ENCODE results near the gene ZNF48. TPM values are rescaled to one million over a fixed set of nuclear protein-coding genes. Genes with fewer than 3 reads are reported as not detected.

ZNF48 gene
- polyA plus RNA-seq, 1 donor from 2014 or later: 42.3 TPM

DNA sequence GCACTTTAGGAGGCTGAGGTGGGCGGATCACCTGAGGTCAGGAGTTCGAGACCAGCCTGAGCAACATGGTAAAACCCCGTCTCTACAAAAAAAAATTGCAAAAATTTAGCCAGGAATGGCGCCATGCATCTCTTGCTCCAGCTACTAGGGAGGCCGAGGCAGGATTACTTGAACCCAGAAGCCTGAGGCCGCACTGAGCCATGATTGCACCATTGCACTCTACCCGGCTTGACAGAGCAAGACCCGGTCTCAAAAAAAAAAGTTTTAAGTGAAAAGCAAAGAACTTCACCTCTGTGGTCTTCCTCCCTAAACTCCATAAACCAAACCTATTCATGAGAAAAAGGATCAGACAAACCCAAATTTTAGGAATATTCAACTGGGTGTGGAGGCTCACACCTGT lies 47.1 kb upstream of the ZNF48 start:
- Histone ChIP-seq H3K9me2 (ENCODE audit: insufficient read depth, low read length) (no peaks in the 10 kb centered on the region), H3K79me2 (replicated peaks; ENCODE audit: insufficient read depth, low read length) (peaks cover under 1% of the 10 kb centered on the region), H3F3A (ENCODE audit: insufficient read depth, low read length, poor library complexity, severe bottlenecking) (no peaks in the 10 kb centered on the region), H2AFZ (ENCODE audit: low read depth, low read length) (no peak overlapping the region), H3K9ac (ENCODE audit: low read length) (no peak overlapping the region), H3K4me2 (ENCODE audit: low read length) (no peak overlapping the region), H3K27me3 (ENCODE audit: insufficient read depth, low read depth, low read length) (no peaks in the 10 kb centered on the region), H3K27ac (ENCODE audit: low read length) (no peak overlapping the region), H4K20me1 (ENCODE audit: insufficient read depth) (no peaks in the 10 kb centered on the region), H3K4me3 (ENCODE audit: low read length) (no peak overlapping the region), H3K36me3 (ENCODE audit: insufficient read depth, low read length) (no peaks in the 10 kb centered on the region), H3K9me3 (ENCODE audit: low read length) (no peaks in the 10 kb centered on the region)
- TF ChIP-seq MXI1 (conservative IDR thresholded peaks at IDR 0.05; ENCODE audit: poor library complexity, severe bottlenecking) (no peak), SMC3 (conservative IDR thresholded peaks at IDR 0.05; ENCODE audit: poor library complexity) (no peak), TAF1 (IDR thresholded peaks at IDR 0.05; ENCODE audit: low read depth) (no peak), EP300 (conservative IDR thresholded peaks at IDR 0.05; ENCODE audit: poor library complexity, severe bottlenecking) (no peak), RAD21 (conservative IDR thresholded peaks at IDR 0.05) (no peak), EZH2 (IDR thresholded peaks at IDR 0.05; ENCODE audit: borderline replicate concordance, insufficient read depth, low read length, poor library complexity, severe bottlenecking) (no peak), POLR2AphosphoS5 (IDR thresholded peaks at IDR 0.05) (no peak), CTCF (IDR thresholded peaks at IDR 0.05; ENCODE audit: poor library complexity, severe bottlenecking) (no peak)
- TF ChIP-seq, protein P1, sequence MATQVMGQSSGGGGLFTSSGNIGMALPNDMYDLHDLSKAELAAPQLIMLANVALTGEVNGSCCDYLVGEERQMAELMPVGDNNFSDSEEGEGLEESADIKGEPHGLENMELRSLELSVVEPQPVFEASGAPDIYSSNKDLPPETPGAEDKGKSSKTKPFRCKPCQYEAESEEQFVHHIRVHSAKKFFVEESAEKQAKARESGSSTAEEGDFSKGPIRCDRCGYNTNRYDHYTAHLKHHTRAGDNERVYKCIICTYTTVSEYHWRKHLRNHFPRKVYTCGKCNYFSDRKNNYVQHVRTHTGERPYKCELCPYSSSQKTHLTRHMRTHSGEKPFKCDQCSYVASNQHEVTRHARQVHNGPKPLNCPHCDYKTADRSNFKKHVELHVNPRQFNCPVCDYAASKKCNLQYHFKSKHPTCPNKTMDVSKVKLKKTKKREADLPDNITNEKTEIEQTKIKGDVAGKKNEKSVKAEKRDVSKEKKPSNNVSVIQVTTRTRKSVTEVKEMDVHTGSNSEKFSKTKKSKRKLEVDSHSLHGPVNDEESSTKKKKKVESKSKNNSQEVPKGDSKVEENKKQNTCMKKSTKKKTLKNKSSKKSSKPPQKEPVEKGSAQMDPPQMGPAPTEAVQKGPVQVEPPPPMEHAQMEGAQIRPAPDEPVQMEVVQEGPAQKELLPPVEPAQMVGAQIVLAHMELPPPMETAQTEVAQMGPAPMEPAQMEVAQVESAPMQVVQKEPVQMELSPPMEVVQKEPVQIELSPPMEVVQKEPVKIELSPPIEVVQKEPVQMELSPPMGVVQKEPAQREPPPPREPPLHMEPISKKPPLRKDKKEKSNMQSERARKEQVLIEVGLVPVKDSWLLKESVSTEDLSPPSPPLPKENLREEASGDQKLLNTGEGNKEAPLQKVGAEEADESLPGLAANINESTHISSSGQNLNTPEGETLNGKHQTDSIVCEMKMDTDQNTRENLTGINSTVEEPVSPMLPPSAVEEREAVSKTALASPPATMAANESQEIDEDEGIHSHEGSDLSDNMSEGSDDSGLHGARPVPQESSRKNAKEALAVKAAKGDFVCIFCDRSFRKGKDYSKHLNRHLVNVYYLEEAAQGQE (IDR thresholded peaks at IDR 0.05; ENCODE audit: borderline replicate concordance): no peak

DNA sequence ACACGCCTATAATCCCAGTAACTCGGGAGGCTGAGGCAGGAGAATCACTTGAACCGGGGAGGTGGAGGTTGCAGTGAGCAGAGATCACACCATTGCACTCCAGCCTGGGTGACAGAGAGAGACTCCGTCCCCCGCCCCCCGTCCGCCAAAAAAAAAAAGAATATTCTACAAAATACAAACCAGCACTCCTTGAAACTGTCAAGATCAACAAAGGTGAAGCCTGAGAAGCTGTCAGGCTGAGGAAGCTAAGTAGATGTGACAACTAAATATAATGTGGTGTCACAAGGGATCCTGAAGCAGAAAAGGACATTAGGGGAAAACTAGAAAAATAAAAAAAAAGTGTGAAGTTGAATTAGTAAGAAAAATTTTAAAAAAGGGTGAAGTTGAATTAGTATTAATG lies 46.3 kb upstream of the ZNF48 start:
- no peaks in the 10 kb centered on the region for H3K9me3 ChIP-seq (ENCODE audit: low read length)
- TF ChIP-seq EP300 (conservative IDR thresholded peaks at IDR 0.05; ENCODE audit: poor library complexity, severe bottlenecking) (no peak), MXI1 (conservative IDR thresholded peaks at IDR 0.05; ENCODE audit: poor library complexity, severe bottlenecking) (no peak)
- H3K9me2 ChIP-seq (ENCODE audit: insufficient read depth, low read length): no peaks in the 10 kb centered on the region
- no peaks in the 10 kb centered on the region for H3K27me3 ChIP-seq (ENCODE audit: insufficient read depth, low read depth, low read length)
- no peak overlapping the region for H2AFZ ChIP-seq (ENCODE audit: low read depth, low read length)
- H4K20me1 ChIP-seq (ENCODE audit: insufficient read depth): no peaks in the 10 kb centered on the region
- H3K79me2 ChIP-seq (replicated peaks; ENCODE audit: insufficient read depth, low read length): peaks cover 9% of the 10 kb centered on the region
- no peak overlapping the region for H3K27ac ChIP-seq (ENCODE audit: low read length)
- H3F3A ChIP-seq (ENCODE audit: insufficient read depth, low read length, poor library complexity, severe bottlenecking): no peaks in the 10 kb centered on the region
- H3K9ac ChIP-seq (ENCODE audit: low read length): no peak overlapping the region
- H3K4me2 ChIP-seq (ENCODE audit: low read length): no peak overlapping the region
- no peak overlapping the region for H3K4me3 ChIP-seq (ENCODE audit: low read length)
- H3K36me3 ChIP-seq (ENCODE audit: insufficient read depth, low read length): no peaks in the 10 kb centered on the region

DNA sequence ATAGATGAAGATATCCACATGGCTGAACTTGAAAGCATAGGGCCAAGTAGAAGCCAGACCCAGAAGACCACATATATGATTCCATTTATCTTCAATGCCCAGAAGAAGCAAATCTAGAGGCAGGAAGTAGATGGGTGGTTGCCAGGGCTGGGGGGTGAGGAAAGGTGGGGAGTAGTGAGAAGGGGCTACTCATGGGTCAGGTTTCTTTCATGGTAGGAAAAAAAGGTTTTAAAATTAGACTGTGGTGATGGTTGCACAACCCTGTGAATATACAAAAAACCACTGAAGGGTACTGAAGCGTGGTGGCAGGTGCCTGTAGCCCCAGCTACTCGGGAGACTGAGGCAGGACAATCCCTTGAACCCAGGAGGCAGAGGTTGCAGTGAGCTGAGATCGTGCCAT lies 45.5 kb upstream of the ZNF48 start:
- Histone ChIP-seq H4K20me1 (ENCODE audit: insufficient read depth) (no peaks in the 10 kb centered on the region), H3K27ac (ENCODE audit: low read length) (no peak overlapping the region), H3K9me3 (ENCODE audit: low read length) (no peaks in the 10 kb centered on the region), H3K4me3 (ENCODE audit: low read length) (no peak overlapping the region), H2AFZ (ENCODE audit: low read depth, low read length) (no peak overlapping the region), H3K4me2 (ENCODE audit: low read length) (no peak overlapping the region), H3K27me3 (ENCODE audit: insufficient read depth, low read depth, low read length) (no peaks in the 10 kb centered on the region), H3K9me2 (ENCODE audit: insufficient read depth, low read length) (no peaks in the 10 kb centered on the region), H3K9ac (ENCODE audit: low read length) (no peak overlapping the region), H3K36me3 (ENCODE audit: insufficient read depth, low read length) (no peaks in the 10 kb centered on the region), H3K79me2 (replicated peaks; ENCODE audit: insufficient read depth, low read length) (peaks cover 16% of the 10 kb centered on the region), H3F3A (ENCODE audit: insufficient read depth, low read length, poor library complexity, severe bottlenecking) (no peaks in the 10 kb centered on the region)
- TF ChIP-seq EP300 (conservative IDR thresholded peaks at IDR 0.05; ENCODE audit: poor library complexity, severe bottlenecking): no peak
